OCI-LY7 (cell line): Measurements from ENCODE around the gene AMOTL1. TPM values are rescaled to one million over a fixed set of nuclear protein-coding genes. Genes with fewer than 3 reads are reported as not detected.

Experiments
- BruUV-seq: library from RNA; stranded (reverse); fragments of 400-500 nt; replicated peaks from 2 replicates; lab custom pipeline; 2021; lab: Mats Ljungman, UMichigan
- CTCF ChIA-PET: fragments of 300-600 bp; sonication (Branson Sonifier 250); formaldehyde crosslinking; loops from one replicate; lab custom pipeline; 2022; ENCODE audit warnings: antibody characterized with exemption; ENCODE audit not compliant: unreplicated experiment; lab: Charles Lee
- POLR2A ChIA-PET: fragments of 300-600 bp; sonication (Branson Sonifier 250); formaldehyde crosslinking; loops from one replicate; lab custom pipeline; 2022; ENCODE audit warnings: antibody characterized with exemption; lab: Charles Lee
- DNase-seq: peaks from one replicate; pipeline ENCODE4 v3.0.0-alpha.2; 2015; ENCODE audit warnings: low spot score
- H2AFZ ChIP-seq: fragments of 200-600 bp; sonication (generic), shearing (Covaris generic); 2 replicates; pipeline ENCODE4 v1.6.1; 2014; ENCODE audit warnings: mild to moderate bottlenecking, antibody characterized with exemption, low read length, moderate library complexity
- H3K27ac ChIP-seq: fragments of 200-600 bp; sonication (generic); 2 replicates; pipeline ENCODE4 v1.5.1; 2014; ENCODE audit warnings: mixed run types, low read depth, mild to moderate bottlenecking, moderate library complexity, low read length, inconsistent platforms; ENCODE audit not compliant: poor library complexity, severe bottlenecking
- H3K36me3 ChIP-seq: fragments of 200-600 bp; sonication (generic); 2 replicates; pipeline ENCODE4 v1.6.1; 2014; ENCODE audit warnings: mild to moderate bottlenecking, antibody characterized with exemption, low read length, moderate library complexity, mixed read lengths; ENCODE audit not compliant: insufficient read depth
- H3K4me1 ChIP-seq: fragments of 200-600 bp; sonication (generic); 2 replicates; pipeline ENCODE4 v1.5.1; 2014; ENCODE audit warnings: mild to moderate bottlenecking, low read length; ENCODE audit not compliant: insufficient read depth, poor library complexity, severe bottlenecking
- H3K4me2 ChIP-seq: fragments of 200-600 bp; sonication (generic); 2 replicates; pipeline ENCODE4 v1.6.1; 2014; ENCODE audit warnings: mild to moderate bottlenecking, low read length
- H3K4me3 ChIP-seq: fragments of 200-600 bp; sonication (generic); 2 replicates; pipeline ENCODE4 v1.5.1; 2014; ENCODE audit warnings: mild to moderate bottlenecking, low read depth, low read length; ENCODE audit not compliant: poor library complexity, severe bottlenecking
- H3K79me2 ChIP-seq: fragments of 200-600 bp; sonication (generic); 2 replicates; pipeline ENCODE4 v1.6.1; 2016; ENCODE audit warnings: low read depth, mild to moderate bottlenecking, low read length, moderate library complexity, mixed read lengths; ENCODE audit not compliant: insufficient read depth
- H3K9me2 ChIP-seq: fragments of 200-600 bp; sonication (generic); 2 replicates; pipeline ENCODE4 v1.6.1; 2016; ENCODE audit warnings: mild to moderate bottlenecking, low read length, mixed read lengths; ENCODE audit not compliant: insufficient read depth
- H3K9me3 ChIP-seq: fragments of 200-600 bp; sonication (generic); 2 replicates; pipeline ENCODE4 v1.6.1; 2014; ENCODE audit warnings: mild to moderate bottlenecking, mixed run types, low read length, mixed read lengths
- H4K20me1 ChIP-seq: fragments of 200-600 bp; sonication (generic); 2 replicates; pipeline ENCODE4 v1.6.1; 2014; ENCODE audit warnings: mild to moderate bottlenecking, antibody characterized with exemption, low read length, moderate library complexity, mixed read lengths; ENCODE audit not compliant: insufficient read depth
- CTCF ChIP-seq: fragments of 200-600 bp; sonication (generic); conservative IDR thresholded peaks from 2 replicates; pipeline ENCODE4 v1.5.1; 2014; ENCODE audit warnings: mild to moderate bottlenecking, antibody characterized with exemption, low read length, moderate library complexity, mixed read lengths
- EZH2phosphoT487 ChIP-seq: fragments of 200-600 bp; sonication (generic); IDR thresholded peaks from 2 replicates; pipeline ENCODE4 v1.6.1; 2018; ENCODE audit warnings: low read depth, borderline replicate concordance, mild to moderate bottlenecking, mixed run types, antibody characterized with exemption, low read length, moderate library complexity, mixed read lengths
- intact Hi-C: fragments of 100-400 bp; cut with micrococcal nuclease; formaldehyde crosslinking; loops from one replicate; pipeline ENCODE4 v1.10.0; 2022; ENCODE audit not compliant: unreplicated experiment
- total RNA-seq, 2 experiments: library from RNA; depleted of rRNA in 1 of 2; stranded (reverse); fragments of >200 nt in 1 of 2; shearing (Covaris generic) in 1 of 2; gene quantifications; 2 replicates each; pipeline ENCODE4 v1.2.3, GENCODE V29; 2014 to 2022

AMOTL1 gene
- total RNA-seq, 2 experiments from 2014 or later: not detected

GRCh38 chr11:94837317-94837716 lies 69.2 kb downstream of the AMOTL1 start:
- no peaks in the 10 kb centered on the region for H3K9me2 ChIP-seq
- no peaks in the 10 kb centered on the region for H3K36me3 ChIP-seq
- TF ChIP-seq EZH2phosphoT487 (no peak), CTCF (no peak)
- POLR2A ChIA-PET: interaction anchor here (0.6 kb wide), 1 partner anchor 40 kb away, joined by 3 read pairs; no protein-coding TSS in a partner anchor
- no peak overlapping the region for H3K4me2 ChIP-seq
- no peak for DNase-seq
- no TSS peak for BruUV-seq
- H3K27ac ChIP-seq: no peak overlapping the region
- no peaks in the 10 kb centered on the region for H3K4me1 ChIP-seq
- no peak overlapping the region for H2AFZ ChIP-seq
- H3K9me3 ChIP-seq: no peaks in the 10 kb centered on the region
- H4K20me1 ChIP-seq: no peaks in the 10 kb centered on the region
- H3K79me2 ChIP-seq: no peaks in the 10 kb centered on the region
- intact Hi-C loops: no loop called here
- CTCF ChIA-PET: no interaction called here
- H3K4me3 ChIP-seq: no peak overlapping the region

- ChIA-PET CTCF (no interaction called here), POLR2A (interaction anchor here (0.6 kb wide), 1 partner anchor 41 kb away, joined by 3 read pairs; no protein-coding TSS in a partner anchor)
- DNase-seq: no peak
- Histone ChIP-seq H3K4me1 (no peaks in the 10 kb centered on the region), H2AFZ (no peak overlapping the region), H3K27ac (no peak overlapping the region), H3K9me2 (no peaks in the 10 kb centered on the region), H3K36me3 (no peaks in the 10 kb centered on the region), H3K9me3 (no peaks in the 10 kb centered on the region), H3K4me3 (no peak overlapping the region), H4K20me1 (no peaks in the 10 kb centered on the region), H3K4me2 (no peak overlapping the region), H3K79me2 (no peaks in the 10 kb centered on the region)
- intact Hi-C loops: no loop called here
- no TSS peak for BruUV-seq
- TF ChIP-seq CTCF (no peak), EZH2phosphoT487 (no peak)
Observed at GRCh38 chr11:94838027-94838731, 70.0 kb downstream of the AMOTL1 start.

- Histone ChIP-seq H2AFZ (no peak overlapping the region), H3K4me2 (no peak overlapping the region), H3K9me2 (no peaks in the 10 kb centered on the region), H3K79me2 (no peaks in the 10 kb centered on the region), H3K4me1 (no peaks in the 10 kb centered on the region), H3K4me3 (no peak overlapping the region), H3K9me3 (no peaks in the 10 kb centered on the region), H3K36me3 (no peaks in the 10 kb centered on the region), H4K20me1 (no peaks in the 10 kb centered on the region), H3K27ac (no peak overlapping the region)
- no peak for TF ChIP-seq CTCF
- TF ChIP-seq EZH2phosphoT487: no peak
- no peak for DNase-seq
- intact Hi-C loops: no loop called here
- POLR2A ChIA-PET: interaction anchor here (0.6 kb wide), 1 partner anchor 93 kb away, joined by 3 read pairs; no protein-coding TSS in a partner anchor
- BruUV-seq: no TSS peak
- CTCF ChIA-PET: no interaction called here
Observed at GRCh38 chr11:94840209-94840608, 72.1 kb downstream of the AMOTL1 start.
